HEK293T (cell line): ENCODE data around the gene IBA57.

Experiments used
- CTCF ChIA-PET: fragments of 350-600 bp; formaldehyde crosslinking; extraction: SDS; loops from one replicate; lab custom pipeline; 2021; ENCODE audit warnings: antibody characterized with exemption, inconsistent platforms; lab: Yijun Ruan, JAX
- POLR2A ChIA-PET: fragments of 350-600 bp; formaldehyde crosslinking; extraction: SDS; loops from one replicate; lab custom pipeline; 2020; ENCODE audit warnings: antibody characterized with exemption, inconsistent platforms; lab: Yijun Ruan, JAX
- DNase-seq: peaks from one replicate; pipeline ENCODE4 v3.0.0; 2012; ENCODE audit warnings: mixed read lengths; ENCODE audit errors: extremely low spot score
- ARNT ChIP-seq: fragments of 450-650 bp; IDR thresholded peaks from 2 replicates; pipeline ENCODE4 v1.6.1; 2017; ENCODE audit warnings: mild to moderate bottlenecking
- BHLHE40 ChIP-seq: fragments of 450-650 bp; IDR thresholded peaks from 2 replicates; pipeline ENCODE4 v1.6.1; 2016; ENCODE audit warnings: mild to moderate bottlenecking, moderate library complexity, borderline replicate concordance
- CTBP1 ChIP-seq: fragments of 450-650 bp; IDR thresholded peaks from 2 replicates; pipeline ENCODE4 v1.6.1; 2016; ENCODE audit warnings: borderline replicate concordance
- ELF4 ChIP-seq: fragments of 450-650 bp; IDR thresholded peaks from 2 replicates; pipeline ENCODE4 v1.6.1; 2017; ENCODE audit warnings: antibody characterized with exemption
- FOXA1 ChIP-seq: fragments of 450-650 bp; IDR thresholded peaks from 2 replicates; pipeline ENCODE4 v1.6.1; 2016; ENCODE audit warnings: mild to moderate bottlenecking
- FOXK2 ChIP-seq: fragments of 450-650 bp; IDR thresholded peaks from 2 replicates; pipeline ENCODE4 v1.6.1; 2016; ENCODE audit warnings: mild to moderate bottlenecking
- FOXM1 ChIP-seq: fragments of 450-650 bp; IDR thresholded peaks from 2 replicates; pipeline ENCODE4 v1.6.1; 2017; ENCODE audit warnings: mild to moderate bottlenecking, borderline replicate concordance
- HDGF ChIP-seq: fragments of 450-650 bp; IDR thresholded peaks from 2 replicates; pipeline ENCODE4 v1.6.1; 2017; ENCODE audit warnings: antibody characterized with exemption, borderline replicate concordance
- L3MBTL2 ChIP-seq: fragments of 450-650 bp; conservative IDR thresholded peaks from 2 replicates; pipeline ENCODE4 v1.6.1; 2016; ENCODE audit warnings: mild to moderate bottlenecking
- LEF1 ChIP-seq: fragments of 450-650 bp; IDR thresholded peaks from 2 replicates; pipeline ENCODE4 v1.6.1; 2017; ENCODE audit warnings: mild to moderate bottlenecking, borderline replicate concordance
- NFRKB ChIP-seq: fragments of 450-650 bp; IDR thresholded peaks from 2 replicates; pipeline ENCODE4 v1.6.1; 2016; ENCODE audit warnings: mild to moderate bottlenecking, moderate library complexity
- SP1 ChIP-seq: fragments of 450-650 bp; IDR thresholded peaks from 2 replicates; pipeline ENCODE4 v1.6.1; 2017
- SUZ12 ChIP-seq: fragments of 450-650 bp; IDR thresholded peaks from 2 replicates; pipeline ENCODE4 v1.6.1; 2016; ENCODE audit warnings: mild to moderate bottlenecking
- TARDBP ChIP-seq: fragments of 450-650 bp; IDR thresholded peaks from 2 replicates; pipeline ENCODE4 v1.6.1; 2016
- ZNF384 ChIP-seq: fragments of 450-650 bp; IDR thresholded peaks from 2 replicates; pipeline ENCODE4 v1.6.1; 2016
- TF ChIP-seq, protein P1 (sequence below): fragments of 450-650 bp; IDR thresholded peaks from 2 replicates; pipeline ENCODE4 v1.6.1; 2016

The IBA57 gene

DNA sequence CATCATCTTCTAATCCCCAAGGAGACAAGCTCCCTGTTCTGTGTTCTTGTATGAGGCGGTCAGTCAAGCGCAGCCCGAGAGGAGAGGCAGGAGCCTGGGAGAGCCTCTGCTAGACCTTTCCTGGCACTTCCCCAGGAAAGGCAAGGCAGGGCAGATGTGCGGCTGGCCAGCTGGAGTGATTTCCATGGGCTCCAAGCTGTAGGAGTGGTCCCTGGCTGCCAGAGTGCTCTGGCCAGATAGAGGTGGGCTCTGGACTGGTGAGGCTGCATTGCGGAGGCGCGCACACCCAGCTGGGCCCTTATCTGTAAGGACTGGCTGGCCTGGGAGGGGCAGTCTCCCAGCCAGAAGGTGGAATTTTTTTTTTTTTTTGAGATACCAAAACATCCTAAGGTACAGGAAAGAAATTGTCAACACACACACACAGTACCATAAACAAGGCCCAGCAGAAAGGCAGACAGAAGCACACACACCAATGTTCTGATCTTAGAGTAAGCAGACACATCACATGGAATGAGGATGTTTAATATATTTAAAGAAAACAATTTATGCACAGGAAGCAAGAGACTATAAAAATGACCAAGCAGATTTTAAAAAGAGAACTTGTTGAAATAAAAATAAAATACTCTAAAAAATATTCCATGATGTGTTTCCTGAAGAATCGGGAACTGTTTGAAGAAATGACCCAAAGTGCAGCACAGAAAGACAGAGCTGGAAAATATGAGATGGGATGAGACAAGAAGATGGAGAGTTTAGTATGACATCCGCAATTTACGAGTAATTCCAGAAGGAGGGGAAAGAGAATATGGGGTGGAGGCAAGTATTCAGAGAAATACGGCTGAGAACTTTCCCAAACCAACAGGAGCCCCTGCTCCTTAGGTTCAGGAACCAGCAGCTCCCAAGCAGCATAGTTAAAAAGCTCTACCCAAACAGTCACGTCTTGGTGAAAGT is 13.4 kb downstream of the IBA57 start:
- no peak for DNase-seq
- TF ChIP-seq ARNT (no peak), ZNF384 (no peak), BHLHE40 (no peak), ELF4 (no peak), HDGF (no peak), NFRKB (no peak), TARDBP (no peak), FOXK2 (no peak), CTBP1 (no peak), FOXM1 (no peak), L3MBTL2 (no peak)
- TF ChIP-seq, protein P1, sequence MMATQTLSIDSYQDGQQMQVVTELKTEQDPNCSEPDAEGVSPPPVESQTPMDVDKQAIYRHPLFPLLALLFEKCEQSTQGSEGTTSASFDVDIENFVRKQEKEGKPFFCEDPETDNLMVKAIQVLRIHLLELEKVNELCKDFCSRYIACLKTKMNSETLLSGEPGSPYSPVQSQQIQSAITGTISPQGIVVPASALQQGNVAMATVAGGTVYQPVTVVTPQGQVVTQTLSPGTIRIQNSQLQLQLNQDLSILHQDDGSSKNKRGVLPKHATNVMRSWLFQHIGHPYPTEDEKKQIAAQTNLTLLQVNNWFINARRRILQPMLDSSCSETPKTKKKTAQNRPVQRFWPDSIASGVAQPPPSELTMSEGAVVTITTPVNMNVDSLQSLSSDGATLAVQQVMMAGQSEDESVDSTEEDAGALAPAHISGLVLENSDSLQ, result no peak
- POLR2A ChIA-PET, result no interaction called here
- CTCF ChIA-PET, result no interaction called here

DNA sequence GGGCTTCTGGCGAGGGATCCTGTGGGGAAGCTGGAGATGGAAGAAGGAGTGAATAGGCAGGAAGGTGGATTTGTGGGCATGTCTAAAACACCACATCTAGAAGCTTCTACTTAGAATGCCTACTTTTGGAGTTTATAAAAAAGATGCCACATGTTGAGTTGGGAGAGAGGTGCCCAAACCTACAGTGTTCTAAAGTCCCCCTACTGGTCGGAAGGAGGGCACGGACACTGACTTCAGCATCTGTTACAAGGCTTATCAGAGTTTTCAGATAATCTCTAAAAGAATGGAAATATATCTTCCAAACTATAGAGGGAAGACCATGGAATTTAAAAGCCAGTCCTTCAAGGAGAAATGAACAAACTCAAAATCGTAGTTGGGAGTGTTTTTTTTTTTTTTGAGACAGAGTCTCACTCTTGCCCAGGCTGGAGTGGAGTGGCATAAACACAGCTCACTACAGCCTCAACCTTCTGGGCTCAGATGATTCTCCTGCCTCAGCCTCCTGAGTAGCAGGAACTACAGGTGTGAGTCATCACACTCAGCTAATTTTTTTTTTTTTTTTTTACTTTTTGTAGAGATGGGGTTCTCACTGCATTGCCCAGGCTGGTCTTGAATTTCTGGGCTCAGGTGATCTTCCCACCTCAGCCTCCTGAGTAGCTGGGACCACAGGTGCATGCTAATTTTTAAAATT is 14.8 kb downstream of the IBA57 start:
- DNase-seq, result no peak
- CTCF ChIA-PET, result interaction anchor here (0.7 to 1.0 kb wide), 3 partner anchors 26 to 50 kb away, joined by 3 to 4 read pairs (median 4); no protein-coding TSS in a partner anchor

DNA sequence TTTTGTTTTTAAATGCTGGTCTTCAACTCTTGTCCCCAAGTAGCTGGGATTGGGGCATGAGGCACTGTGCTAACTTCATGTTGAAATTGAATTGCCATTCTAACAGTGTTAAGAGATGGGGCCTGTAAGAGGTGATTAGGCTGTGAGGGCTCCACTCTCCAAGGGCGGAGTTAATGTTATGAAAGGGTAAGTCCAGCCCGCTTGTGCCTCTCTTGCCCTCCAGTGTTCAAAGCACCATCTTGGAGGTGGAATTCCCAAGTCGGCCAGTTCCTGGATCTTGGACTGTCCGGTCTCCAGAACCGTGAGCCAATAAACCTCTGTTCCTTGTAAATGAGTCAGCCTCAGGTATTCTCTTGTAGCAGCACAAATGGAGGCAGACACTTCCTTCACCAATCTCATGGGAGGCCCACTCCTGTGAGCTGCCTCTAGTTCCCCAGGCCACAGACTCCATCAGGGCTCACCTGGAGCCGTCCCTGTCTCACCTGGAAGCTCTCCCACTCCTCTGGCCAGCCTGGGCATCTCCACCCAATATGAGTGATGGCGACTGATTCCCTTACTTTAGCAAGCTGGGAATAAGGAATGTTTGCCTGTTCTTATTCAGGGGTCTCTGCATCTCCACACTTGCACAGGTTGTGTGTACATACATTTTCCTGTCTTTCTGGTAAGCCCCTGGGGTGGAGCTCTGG is 15.5 kb downstream of the IBA57 start:
- TF ChIP-seq SUZ12, result no peak
- no peak for DNase-seq
- POLR2A ChIA-PET, result no interaction called here
- CTCF ChIA-PET, result interaction anchor here (0.7 kb wide), 1 partner anchor 26 kb away, joined by 3 read pairs; no protein-coding TSS in a partner anchor

More for the DNA sequence above, 14.8 kb downstream of the IBA57 start:
- POLR2A ChIA-PET, result no interaction called here
- TF ChIP-seq ELF4 (no peak), L3MBTL2 (no peak), FOXA1 (no peak), LEF1 (no peak), NFRKB (no peak), CTBP1 (no peak), SP1 (no peak), ZNF384 (no peak), ARNT (no peak), HDGF (no peak), FOXK2 (no peak), BHLHE40 (no peak), SUZ12 (no peak), FOXM1 (no peak), TARDBP (no peak)
- TF ChIP-seq, protein P1, result no peak

DNA sequence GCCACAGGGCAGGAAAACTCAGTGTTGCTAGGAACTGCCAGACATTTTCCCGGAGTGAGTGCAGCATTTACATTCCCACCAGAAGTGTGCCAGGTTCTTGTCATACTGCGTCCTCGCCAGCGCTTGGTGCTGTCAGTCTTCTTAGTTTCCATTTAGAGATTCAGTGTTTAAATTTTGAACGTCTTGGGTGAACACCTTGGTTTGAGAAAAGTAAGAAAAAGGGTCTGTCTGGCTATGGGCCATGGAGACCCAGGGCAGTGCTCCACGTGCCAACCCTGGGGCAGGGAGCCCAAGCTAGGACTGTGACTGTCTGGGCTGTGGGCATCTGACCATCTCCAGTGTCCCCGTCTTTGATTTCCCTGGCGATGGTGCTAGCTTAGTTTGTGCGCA is 16.0 kb downstream of the IBA57 start:
- POLR2A ChIA-PET, result interaction anchor here (0.6 kb wide), 1 partner anchor 15 kb away, joined by 3 read pairs; no protein-coding TSS in a partner anchor
- no peak for DNase-seq
- CTCF ChIA-PET, result no interaction called here
- TF ChIP-seq SP1, result no peak

DNA sequence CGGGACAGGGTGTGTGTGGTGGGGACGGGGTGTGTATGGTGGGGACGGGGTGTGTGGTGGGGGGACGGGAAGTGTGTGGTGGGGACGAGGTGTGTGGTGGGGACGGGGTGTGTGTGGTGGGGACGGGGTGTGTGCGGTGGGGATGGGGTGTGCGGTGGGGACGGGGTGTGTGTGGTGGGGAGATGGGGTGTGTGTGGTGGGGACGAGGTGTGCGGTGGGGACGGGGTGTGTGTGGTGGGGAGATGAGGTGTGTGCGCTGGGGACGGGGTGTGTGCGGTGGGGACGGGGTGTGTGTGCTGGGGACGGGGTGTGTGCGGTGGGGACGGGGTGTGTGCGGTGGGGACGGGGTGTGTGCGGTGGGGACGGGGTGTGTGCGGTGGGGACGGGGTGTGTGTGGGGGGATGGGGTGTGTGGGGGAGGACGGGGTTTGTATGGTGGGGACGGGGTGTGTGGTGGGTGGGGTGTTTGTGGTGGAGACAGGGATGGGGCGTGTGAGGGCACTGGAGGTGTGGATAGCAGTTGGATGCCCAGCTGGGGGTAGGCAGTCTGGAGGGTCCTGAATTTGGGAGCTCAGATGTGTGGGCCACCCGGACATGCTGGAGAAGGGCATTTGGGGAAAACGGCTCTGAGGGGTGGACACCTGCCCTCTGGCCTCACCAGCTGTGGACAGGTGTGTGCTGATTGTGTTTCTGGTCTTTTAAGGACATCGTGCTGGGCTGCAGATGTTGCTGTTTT is 16.9 kb downstream of the IBA57 start:
- POLR2A ChIA-PET, result interaction anchor here (0.6 kb wide), 1 partner anchor 16 kb away, joined by 3 read pairs; no protein-coding TSS in a partner anchor
- CTCF ChIA-PET, result no interaction called here
- DNase-seq, result no peak
- TF ChIP-seq FOXM1 (no peak), ZNF384 (no peak), FOXK2 (no peak), SP1 (no peak), CTBP1 (no peak), SUZ12 (no peak), ARNT (no peak)

- TF ChIP-seq NFRKB (no peak), ELF4 (no peak), SUZ12 (no peak), ARNT (no peak), L3MBTL2 (peak; percentile 25; the same call in 1 of the 2 replicates), SP1 (no peak)
- no peak for DNase-seq
- POLR2A ChIA-PET, result no interaction called here
- CTCF ChIA-PET, result interaction anchor here (0.6 kb wide), 1 partner anchor 1777 kb away, joined by 3 read pairs; no protein-coding TSS in a partner anchor
Measured at GRCh38 chr1:228184152-228184551, 18.5 kb downstream of the IBA57 start.
